ENCODE results near the gene TOB2. TPM values are rescaled to one million over a fixed set of nuclear protein-coding genes. Genes with fewer than 3 reads are reported as not detected.
A peak's percentile ranks its signal among the peaks of the same experiment; 100 is the strongest.

The TOB2 gene
- total and polyA plus RNA-seq, 3 donors from 2014 or later: 32.7 to 41.7 (median 35.4) TPM

GRCh38 chr22:41411021-41411851, 35.4 kb downstream of the TOB2 start:
- H3K27me3 ChIP-seq: no peaks in the 10 kb centered on the region
- H3K4me3 ChIP-seq: no peak overlapping the region
- no peaks in the 10 kb centered on the region for H3K9me3 ChIP-seq
- TF ChIP-seq POLR2A (IDR thresholded peaks at IDR 0.05): no peak
- no peak for TF ChIP-seq CTCF (IDR thresholded peaks at IDR 0.05)
- WGBS, 2 donors: 55 to 58% methylated on average over 10 to 11 of the region's 11 CpGs
- peaks cover 48% of the 10 kb centered on the region for H3K4me1 ChIP-seq
- peak overlapping the region; percentile 97 to 99 for H3K27ac ChIP-seq
- H3K36me3 ChIP-seq (ENCODE audit: low read depth, missing control alignments): no peaks in the 10 kb centered on the region
- intact Hi-C loops (cut with DNase I; ENCODE audit: low total_unique reads): no loop called here
- peak; percentile 68 for DNase-seq

GRCh38 chr22:41410311-41410751, 36.3 kb downstream of the TOB2 start:
- WGBS, 2 donors: 53 to 56% methylated on average over 7 of the region's 7 CpGs
- intact Hi-C loops (cut with DNase I; ENCODE audit: low total_unique reads): no loop called here
- peak overlapping the region; percentile 97 to 99 for H3K27ac ChIP-seq

DNA sequence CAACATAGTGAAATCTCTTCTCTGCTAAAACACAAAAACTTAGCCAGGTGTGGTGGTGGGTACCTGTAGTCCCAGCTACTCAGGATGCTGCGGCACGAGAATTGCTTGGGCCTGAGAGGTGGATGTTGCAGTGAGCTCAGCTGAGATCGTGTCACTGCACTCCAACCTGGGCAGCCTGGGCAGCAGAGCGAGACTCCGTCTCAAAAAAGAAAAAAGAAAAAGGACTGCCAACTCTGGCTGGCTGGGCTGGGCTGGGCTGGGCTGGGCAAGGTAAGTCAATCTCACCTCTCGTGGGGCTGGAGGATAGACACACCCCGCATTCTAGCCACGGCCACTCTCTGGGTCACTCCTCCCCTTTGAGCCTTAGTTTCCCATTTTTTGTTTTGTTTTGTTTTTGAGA, 37.9 kb downstream of the TOB2 start:
- no peak for DNase-seq
- intact Hi-C loops (cut with DNase I; ENCODE audit: low total_unique reads): no loop called here
- Histone ChIP-seq H3K36me3 (ENCODE audit: low read depth, missing control alignments) (no peaks in the 10 kb centered on the region), H3K27ac (no peak overlapping the region), H3K4me1 (peaks cover 36% of the 10 kb centered on the region), H3K9me3 (no peaks in the 10 kb centered on the region), H3K4me3 (no peak overlapping the region), H3K27me3 (no peaks in the 10 kb centered on the region)
- TF ChIP-seq CTCF (IDR thresholded peaks at IDR 0.05) (no peak), POLR2A (IDR thresholded peaks at IDR 0.05) (no peak)
- WGBS, 2 donors: 92 to 93% methylated on average over 8 of the region's 8 CpGs

More at GRCh38 chr22:41410311-41410751, 36.3 kb downstream of the TOB2 start:
- no peak for DNase-seq
- Histone ChIP-seq H3K9me3 (no peaks in the 10 kb centered on the region), H3K4me1 (peaks cover 43% of the 10 kb centered on the region), H3K36me3 (ENCODE audit: low read depth, missing control alignments) (no peaks in the 10 kb centered on the region), H3K27me3 (no peaks in the 10 kb centered on the region), H3K4me3 (no peak overlapping the region)
- TF ChIP-seq POLR2A (IDR thresholded peaks at IDR 0.05) (no peak), CTCF (IDR thresholded peaks at IDR 0.05) (no peak)

DNA sequence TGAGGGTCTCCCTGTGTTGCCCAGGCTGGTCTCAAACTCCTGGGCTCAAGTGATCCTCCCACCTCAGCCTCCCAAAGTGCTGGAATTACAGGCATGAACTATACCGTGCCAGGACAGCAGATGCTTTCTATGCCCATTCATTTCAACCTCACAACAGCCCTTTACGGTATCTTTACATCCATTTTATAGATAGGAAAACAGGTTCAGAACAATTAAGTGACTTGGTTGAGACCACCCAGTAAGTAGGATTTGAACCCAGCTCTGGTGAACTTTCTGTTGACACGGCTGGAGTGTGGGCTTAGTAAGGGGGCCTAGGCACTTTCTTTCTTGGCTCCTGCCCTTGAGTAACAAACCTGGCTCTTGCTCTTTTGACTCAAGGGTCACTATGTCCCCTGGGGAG, 39.2 kb downstream of the TOB2 start:
- intact Hi-C loops (cut with DNase I; ENCODE audit: low total_unique reads): no loop called here
- TF ChIP-seq CTCF (IDR thresholded peaks at IDR 0.05): no peak
- no peak for TF ChIP-seq POLR2A (IDR thresholded peaks at IDR 0.05)

GRCh38 chr22:41406410-41406809, 40.2 kb downstream of the TOB2 start:
- H3K4me1 ChIP-seq: peaks cover 34% of the 10 kb centered on the region
- TF ChIP-seq POLR2A (IDR thresholded peaks at IDR 0.05) (no peak), CTCF (IDR thresholded peaks at IDR 0.05) (no peak)
- intact Hi-C loops (cut with DNase I; ENCODE audit: low total_unique reads): no loop called here

More for the DNA sequence above, 39.2 kb downstream of the TOB2 start:
- Histone ChIP-seq H3K36me3 (ENCODE audit: low read depth, missing control alignments) (no peaks in the 10 kb centered on the region), H3K4me3 (no peak overlapping the region), H3K27ac (no peak overlapping the region), H3K9me3 (no peaks in the 10 kb centered on the region), H3K4me1 (peaks cover 35% of the 10 kb centered on the region), H3K27me3 (no peaks in the 10 kb centered on the region)
- WGBS, 2 donors: 90% methylated on average over 3 of the region's 3 CpGs
- no peak for DNase-seq

More at GRCh38 chr22:41406410-41406809, 40.2 kb downstream of the TOB2 start:
- no peak overlapping the region for H3K4me3 ChIP-seq
- no peaks in the 10 kb centered on the region for H3K9me3 ChIP-seq
- no peak overlapping the region for H3K27ac ChIP-seq
- no peaks in the 10 kb centered on the region for H3K36me3 ChIP-seq (ENCODE audit: low read depth, missing control alignments)
- H3K27me3 ChIP-seq: no peaks in the 10 kb centered on the region
- no peak for DNase-seq

Data from testis (tissue), 3 donors.